ENCODE results near the gene TAF1.
"Not testable (repeated sequence)": the region's sequence is repeated elsewhere in the genome, so short reads cannot be mapped to it uniquely, and the experiment has no call there.

Gene TAF1

GRCh38 chrX:71509289-71509688 lies 143.1 kb downstream of the TAF1 start:
- DNase-seq (ENCODE audit: low read depth in 2 of 2): no peak

GRCh38 chrX:71510161-71510560 lies 144.0 kb downstream of the TAF1 start:
- no peak for DNase-seq (ENCODE audit: low read depth in 2 of 2)

GRCh38 chrX:71513731-71514130 lies 147.6 kb downstream of the TAF1 start:
- DNase-seq (ENCODE audit: low read depth in 2 of 2): not testable (repeated sequence)

GRCh38 chrX:71514367-71515037 lies 148.3 kb downstream of the TAF1 start:
- DNase-seq (ENCODE audit: low read depth in 2 of 2): no peak

DNA sequence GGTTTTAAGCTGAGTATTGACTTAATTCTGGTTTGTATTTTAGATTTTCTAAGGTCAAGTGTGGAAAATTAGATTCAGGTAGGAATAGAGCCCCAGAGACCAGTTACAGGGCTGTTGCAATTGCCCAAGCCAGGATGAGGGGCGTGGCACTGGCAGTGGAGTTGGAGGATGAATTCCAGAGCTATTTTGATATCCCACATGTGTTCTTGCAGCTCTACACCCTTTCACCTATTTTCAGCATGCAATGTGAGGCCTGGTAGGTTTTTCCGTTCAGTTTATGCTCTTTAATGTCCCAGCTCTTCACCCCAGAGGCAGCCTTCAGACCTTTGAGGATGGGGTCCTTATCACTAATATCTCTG lies 148.9 kb downstream of the TAF1 start:
- no peak for DNase-seq (ENCODE audit: low read depth in 2 of 2)
